GM18951 (cell line): ENCODE measurements around the gene ATXN1.

ENCODE experiments used
- POLR2A ChIP-seq: IDR thresholded peaks from 4 replicates; pipeline ENCODE4 v1.6.1; 2011; ENCODE audit warnings: mild to moderate bottlenecking; ENCODE audit not compliant: insufficient read length, insufficient read depth; ENCODE audit errors: extremely low read depth
- in situ Hi-C: fragments of 300-500 bp; cut with MboI; formaldehyde crosslinking; loops from one replicate; pipeline ENCODE4 v1.12.0; 2022; ENCODE audit warnings: low sequenced_read_pairs, mixed read lengths, inconsistent platforms; ENCODE audit not compliant: unreplicated experiment

The ATXN1 gene

GRCh38 chr6:16697437-16698161, 63.7 kb downstream of the ATXN1 start:
- in situ Hi-C loops, result no loop called here
- no peak for TF ChIP-seq POLR2A

- in situ Hi-C loops, result no loop called here
- TF ChIP-seq POLR2A, result no peak
Measured at GRCh38 chr6:16696496-16696895, 64.8 kb downstream of the ATXN1 start.

- TF ChIP-seq POLR2A, result no peak
- in situ Hi-C loops, result no loop called here
Measured at GRCh38 chr6:16694781-16695578, 66.3 kb downstream of the ATXN1 start.

- in situ Hi-C loops, result no loop called here
- TF ChIP-seq POLR2A, result no peak
Measured at GRCh38 chr6:16691324-16691723, 69.9 kb downstream of the ATXN1 start.

GRCh38 chr6:16690608-16691142, 70.6 kb downstream of the ATXN1 start:
- in situ Hi-C loops, result no loop called here
- no peak for TF ChIP-seq POLR2A

GRCh38 chr6:16689788-16690607, 71.3 kb downstream of the ATXN1 start:
- in situ Hi-C loops, result no loop called here
- no peak for TF ChIP-seq POLR2A

- in situ Hi-C loops, result no loop called here
- TF ChIP-seq POLR2A, result no peak
Measured at GRCh38 chr6:16688984-16689636, 72.2 kb downstream of the ATXN1 start.

GRCh38 chr6:16688436-16688835, 72.8 kb downstream of the ATXN1 start:
- no peak for TF ChIP-seq POLR2A
- in situ Hi-C loops, result no loop called here

GRCh38 chr6:16687045-16687444, 74.2 kb downstream of the ATXN1 start:
- in situ Hi-C loops, result no loop called here
- no peak for TF ChIP-seq POLR2A

GRCh38 chr6:16684896-16685554, 76.2 kb downstream of the ATXN1 start:
- in situ Hi-C loops, result no loop called here

GRCh38 chr6:16684195-16684689, 77.0 kb downstream of the ATXN1 start:
- TF ChIP-seq POLR2A, result no peak
- in situ Hi-C loops, result no loop called here

More at GRCh38 chr6:16684896-16685554, 76.2 kb downstream of the ATXN1 start:
- no peak for TF ChIP-seq POLR2A

- TF ChIP-seq POLR2A, result no peak
- in situ Hi-C loops, result no loop called here
Measured at GRCh38 chr6:16683641-16684194, 77.5 kb downstream of the ATXN1 start.
